Right ventricle myocardium inferior (tissue), 1 donor: ENCODE results near the gene KDM4B. TPM values are rescaled to one million over a fixed set of nuclear protein-coding genes. Genes with fewer than 3 reads are reported as not detected.
"Not testable (repeated sequence)": the region's sequence is repeated elsewhere in the genome, so short reads cannot be mapped to it uniquely, and the experiment has no call there.

Experiments used
- ATAC-seq: fragments of 200-7000 bp; cut with Tn5 transposase; one replicate; pipeline ENCODE4 v1.9.1; 2020; ENCODE audit warnings: mild to moderate bottlenecking, moderate library complexity
- DNase-seq: peaks from one replicate; pipeline ENCODE4 v3.0.0; 2021; ENCODE audit errors: missing footprints
- intact Hi-C: fragments of 100-400 bp; cut with DNase I; formaldehyde crosslinking; loops from one replicate; pipeline ENCODE4 v1.11.0; 2022
- total RNA-seq: library from RNA; stranded (reverse); fragmentation: NEBNext Ultra II Directional; extraction: Animal tissue kit (Norgen Biotek cat#: 25700); gene quantifications from one replicate; pipeline ENCODE4 v1.2.1, GENCODE V29; 2021
- donor health status: DM: no; HTN: yes; CAD: no; lungs with severe emphysema.

KDM4B gene
- total RNA-seq, 1 donor from 2014 or later: 38.6 TPM

DNA sequence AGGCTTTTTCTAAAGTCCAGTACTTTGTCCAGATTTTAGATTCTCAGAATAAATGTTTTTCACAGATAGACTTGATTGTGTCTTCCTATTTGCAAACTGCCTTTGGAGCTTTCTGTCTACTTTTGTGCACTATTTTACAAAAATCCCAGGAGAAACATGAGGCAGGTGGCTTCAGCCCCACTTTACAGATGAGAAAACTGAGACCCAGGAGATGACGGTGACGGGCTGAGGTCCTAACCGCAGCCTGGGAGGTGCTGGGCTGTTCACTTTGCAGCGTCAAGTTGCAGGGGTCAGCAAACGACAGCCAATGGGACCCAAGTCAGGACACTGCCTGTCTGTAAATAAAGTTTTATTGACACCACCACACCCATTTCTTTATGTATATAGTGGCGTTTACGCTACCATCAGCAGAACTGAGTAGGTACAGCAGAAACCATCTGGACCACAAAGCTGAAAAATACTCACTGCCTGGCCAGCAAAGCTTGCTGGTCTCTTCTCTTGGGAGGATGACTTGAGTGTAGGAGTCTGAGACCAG, 6.8 kb upstream of the KDM4B start:
- ATAC-seq (no peak), DNase-seq (no peak)
- intact Hi-C loops: no loop called here

DNA sequence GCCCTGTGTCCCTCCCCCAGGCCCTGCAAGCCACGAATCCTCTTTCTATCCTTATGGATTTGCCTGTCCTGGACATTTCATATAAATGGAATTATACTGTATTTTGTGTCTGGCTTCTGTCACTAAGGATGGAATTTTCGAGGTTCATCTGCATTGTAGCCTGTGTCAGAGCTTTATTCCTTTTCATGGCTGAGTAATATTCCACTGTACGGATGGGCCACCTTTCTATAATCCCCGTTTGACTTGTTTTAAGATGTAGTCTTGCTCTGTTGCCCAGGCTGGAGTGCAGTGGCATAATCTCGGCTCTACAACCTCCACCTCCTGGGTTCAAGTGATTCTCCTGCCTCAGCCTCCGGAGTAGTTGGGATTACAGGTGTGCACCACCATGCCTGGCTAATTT, 3.9 kb upstream of the KDM4B start:
- ATAC-seq (no peak), DNase-seq (no peak)
- intact Hi-C loops: loop anchor here (5.0 kb wide), 1 partner anchor 98 kb away; the partner anchor contains the start of gene PLIN3

GRCh38 chr19:4966591-4966990, 2.3 kb upstream of the KDM4B start:
- no peak for DNase-seq
- no peak for ATAC-seq
- intact Hi-C loops: loop anchor here (5.0 kb wide), 1 partner anchor 99 kb away; the partner anchor contains the start of gene PLIN3

- ATAC-seq: no peak
- no peak for DNase-seq
- intact Hi-C loops: loop anchor here (5.0 kb wide), 1 partner anchor 101 kb away; the partner anchor contains the start of gene PLIN3
Observed at GRCh38 chr19:4967738-4968461, 1.0 kb upstream of the KDM4B start.

DNA sequence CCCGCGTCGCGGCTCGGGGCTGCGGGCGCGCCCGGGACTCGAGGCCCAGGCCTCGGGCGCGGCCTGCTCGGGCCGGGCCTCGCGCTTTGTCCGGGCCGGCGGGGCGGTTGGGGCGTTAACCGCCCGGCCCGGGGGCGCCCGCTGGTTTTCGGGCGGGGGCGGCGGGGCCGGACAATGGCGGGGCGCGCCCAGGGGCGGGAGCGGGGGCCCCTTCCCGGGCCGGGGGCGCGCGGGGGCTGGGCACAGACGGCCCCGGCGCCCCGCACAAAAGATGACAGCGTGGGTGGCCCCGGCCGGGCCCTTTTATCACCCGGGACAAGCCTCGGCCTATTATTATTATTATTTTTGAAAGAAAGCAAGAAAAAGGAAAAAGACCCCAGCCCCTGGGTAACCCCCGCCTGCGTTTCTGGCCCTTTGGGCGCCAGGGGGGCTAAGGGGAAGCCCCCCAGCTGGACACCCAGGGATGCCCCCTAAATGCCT, 419 bp downstream of the KDM4B start:
- DNase-seq (no peak), ATAC-seq (no peak)
- intact Hi-C loops: loop anchor here (5.0 kb wide), 1 partner anchor 102 kb away; the partner anchor contains the start of gene PLIN3

GRCh38 chr19:4969772-4970531, 1.0 kb downstream of the KDM4B start:
- ATAC-seq (no peak), DNase-seq (no peak)
- intact Hi-C loops: loop anchor here (2.0 to 5.0 kb wide), 3 partner anchors 53 to 103 kb away; partner anchors contain the start of gene PLIN3

- ATAC-seq: peak; percentile 12
- intact Hi-C loops: loop anchor here (2.0 kb wide), 2 partner anchors 52 to 60 kb away; no protein-coding TSS in a partner anchor
- DNase-seq: no peak
Observed at GRCh38 chr19:4970558-4971423, 1.9 kb downstream of the KDM4B start.

GRCh38 chr19:4971424-4971793, 2.5 kb downstream of the KDM4B start:
- intact Hi-C loops: loop anchor here (2.0 kb wide), 2 partner anchors 51 to 59 kb away; no protein-coding TSS in a partner anchor
- ATAC-seq: no peak

DNA sequence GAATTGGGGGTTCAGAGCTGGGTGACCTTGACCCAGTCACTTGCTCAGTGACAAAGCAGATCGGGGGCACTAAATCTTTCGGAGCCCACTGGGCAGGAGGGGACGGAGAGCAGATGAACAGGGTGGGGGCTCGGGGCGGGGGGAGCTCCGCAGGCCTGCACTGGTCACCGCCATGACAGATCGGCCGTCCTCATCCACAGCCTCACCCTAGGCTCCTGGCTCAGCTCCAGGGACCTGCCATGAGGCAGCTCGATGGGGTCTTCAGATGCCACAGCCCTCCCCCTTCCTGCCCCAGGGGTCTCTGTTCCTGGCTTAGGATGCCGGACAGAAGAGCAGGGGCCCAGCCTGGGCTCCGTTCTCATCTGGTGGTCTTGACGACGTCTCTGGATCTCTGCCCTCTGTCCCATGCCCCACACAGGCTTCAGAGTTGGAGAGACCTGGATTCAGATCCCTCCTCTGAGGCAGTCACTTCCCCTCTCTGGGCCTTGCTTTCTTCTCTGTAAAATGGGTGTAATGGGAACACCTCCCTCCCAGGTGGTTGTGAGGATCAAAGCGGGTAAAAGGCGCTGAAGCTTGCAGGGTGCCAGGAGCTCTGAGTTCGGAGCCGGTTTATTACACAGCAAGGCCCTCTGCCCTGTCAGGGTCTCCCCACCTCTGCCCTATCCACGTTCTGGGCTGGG, 3.0 kb downstream of the KDM4B start:
- DNase-seq (no peak), ATAC-seq (no peak)
- intact Hi-C loops: loop anchor here (2.0 kb wide), 2 partner anchors 51 to 59 kb away; no protein-coding TSS in a partner anchor

More at GRCh38 chr19:4971424-4971793, 2.5 kb downstream of the KDM4B start:
- DNase-seq: no peak

DNA sequence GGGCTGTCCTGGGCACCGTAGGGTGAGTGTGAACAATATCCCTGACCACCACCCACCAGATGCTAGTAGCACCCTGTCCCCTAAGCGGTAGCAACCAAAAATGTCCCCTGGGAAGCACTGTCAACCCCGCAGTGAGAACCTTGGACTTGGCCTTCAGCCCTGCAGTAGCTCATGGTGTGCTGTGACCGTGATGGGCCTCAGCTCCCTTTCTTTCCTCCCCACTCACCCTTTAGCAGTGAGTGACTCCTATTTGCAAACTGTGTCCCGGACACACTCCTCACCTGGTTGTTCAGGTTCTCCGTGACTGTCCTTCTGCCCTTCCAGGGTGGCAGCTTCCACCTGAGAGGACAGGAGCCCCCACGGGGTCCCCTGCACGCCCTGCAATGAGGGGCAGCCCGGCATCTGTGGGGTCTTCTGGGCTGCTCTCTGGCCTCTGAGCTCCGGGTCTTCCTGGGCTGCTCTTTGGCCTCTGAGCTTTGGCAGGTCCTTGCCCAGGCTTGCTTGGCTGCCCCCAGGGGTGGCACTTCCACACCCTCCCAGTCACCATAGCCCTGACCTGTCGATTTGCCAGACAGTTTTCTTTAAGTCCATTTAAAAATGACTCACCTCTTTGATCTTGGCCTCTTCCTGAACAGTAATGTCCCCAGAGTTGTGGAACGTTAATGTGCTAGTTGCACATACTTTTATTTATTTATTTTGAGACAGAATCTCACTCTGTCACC, 3.8 kb downstream of the KDM4B start:
- no peak for DNase-seq
- no peak for ATAC-seq
- intact Hi-C loops: no loop called here

- DNase-seq: no peak
- ATAC-seq: no peak
- intact Hi-C loops: no loop called here
Observed at GRCh38 chr19:4974880-4975469, 6.1 kb downstream of the KDM4B start.

- DNase-seq, intact Hi-C loops, ATAC-seq: not testable (repeated sequence)
Observed at GRCh38 chr19:4975601-4976000, 6.7 kb downstream of the KDM4B start.

DNA sequence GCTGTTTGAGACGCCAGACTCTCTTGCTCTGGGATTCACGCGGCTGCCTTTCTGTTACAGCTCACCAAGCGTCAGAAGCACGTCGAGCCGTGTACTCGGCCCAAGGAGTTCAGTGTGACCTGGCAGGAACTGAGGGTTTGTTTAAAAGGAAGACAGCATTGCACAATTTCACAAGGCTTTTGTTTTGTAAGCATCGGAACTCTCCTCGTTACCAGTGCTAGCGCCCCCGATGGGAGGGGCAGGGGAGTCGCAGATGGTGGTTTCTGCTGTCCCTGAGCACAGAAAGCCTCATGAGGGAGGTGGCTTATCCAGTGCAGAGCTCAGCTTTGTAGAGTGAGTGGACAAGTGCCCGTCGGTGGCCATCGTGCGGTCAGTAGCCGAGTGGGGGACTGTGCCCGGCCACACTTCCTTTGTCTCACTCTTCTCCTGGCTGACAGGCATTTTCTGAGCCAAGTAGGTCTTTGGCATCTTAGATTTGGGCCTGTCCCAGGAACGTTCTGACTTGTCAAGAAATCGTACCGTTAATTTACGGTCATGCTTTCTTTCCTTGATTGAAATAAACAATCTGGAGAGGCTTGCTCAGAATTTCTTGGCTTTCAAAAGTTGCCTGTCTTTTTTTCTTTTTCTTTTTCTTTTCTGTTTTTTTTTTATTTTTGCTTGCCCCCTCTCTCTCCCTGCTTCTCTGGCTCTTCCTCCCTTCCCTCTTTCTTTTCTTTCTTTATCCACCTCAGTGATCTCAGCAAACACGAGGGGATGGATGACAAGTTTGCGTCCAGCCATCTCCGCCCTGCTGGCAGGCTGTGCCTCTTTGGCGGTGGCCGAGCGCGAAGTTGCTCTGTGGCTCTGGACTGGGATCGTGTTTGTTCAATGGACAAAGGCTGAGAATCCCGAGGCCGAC, 7.7 kb downstream of the KDM4B start:
- ATAC-seq (peak; percentile 82), DNase-seq (peak; percentile 91)
- intact Hi-C loops: no loop called here

- DNase-seq: peak; percentile 69
- intact Hi-C loops: no loop called here
- ATAC-seq: peak; percentile 25
Observed at GRCh38 chr19:4977299-4978174, 8.6 kb downstream of the KDM4B start.

DNA sequence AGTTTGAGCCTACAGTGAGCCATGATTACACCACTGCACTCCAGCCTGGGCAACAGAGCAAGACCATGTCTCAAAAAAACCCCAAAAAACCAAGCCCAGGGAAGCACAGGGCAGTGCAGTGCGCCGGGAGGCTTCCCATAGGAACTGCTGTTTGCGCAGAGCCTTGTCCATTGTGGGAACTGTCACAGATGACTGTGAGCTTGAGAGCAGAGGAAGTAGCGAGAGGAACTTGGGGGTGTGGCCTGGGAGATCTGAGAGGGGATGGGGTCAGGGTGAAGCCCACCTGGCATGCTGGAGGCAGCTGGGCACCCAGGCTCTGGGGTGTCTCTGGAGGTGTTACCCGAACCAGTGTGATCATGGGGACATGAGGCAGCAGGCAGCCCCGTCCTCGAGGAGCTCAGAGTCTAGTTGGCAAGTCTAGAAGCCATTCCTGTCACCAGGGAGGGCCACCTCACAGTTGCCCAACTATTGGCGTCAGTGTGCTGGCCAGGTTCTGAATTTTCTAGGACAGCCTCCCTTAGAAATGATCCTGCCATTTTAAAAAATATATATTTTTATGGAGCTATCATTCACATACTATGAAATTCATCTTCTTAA, 10.4 kb downstream of the KDM4B start:
- intact Hi-C loops: no loop called here
- ATAC-seq: no peak
- no peak for DNase-seq
